ENCODE measurements around the gene TMEM151A. TPM values are rescaled to one million over a fixed set of nuclear protein-coding genes. Genes with fewer than 3 reads are reported as not detected.

Gene TMEM151A
- total and polyA plus RNA-seq, 2 experiments from 2014 or later: 1.0 to 4.4 TPM

DNA sequence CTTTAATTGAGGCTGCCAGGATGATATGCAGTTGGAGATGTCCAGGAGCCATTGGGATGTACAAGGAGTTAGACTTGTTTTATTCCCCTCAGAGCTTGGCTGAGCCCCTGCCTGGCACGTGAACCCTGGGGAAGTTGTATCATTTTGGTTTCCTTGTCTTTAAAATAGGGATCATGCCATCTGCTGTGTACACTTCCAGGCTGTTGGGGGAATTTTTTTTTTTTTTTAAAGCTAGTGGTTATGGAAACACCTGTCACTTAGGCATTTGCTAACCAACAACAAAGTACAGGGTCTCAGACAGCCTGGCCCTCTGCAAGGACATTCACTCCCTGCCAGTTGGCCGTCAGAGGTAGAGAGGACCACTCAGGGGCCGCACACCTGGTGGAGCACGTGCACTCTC lies 31.7 kb upstream of the TMEM151A start:
- peak overlapping the region; percentile 91; the same call in 1 of the 3 replicates for H3K4me3 Mint-ChIP-seq
- no peak overlapping the region for H3K27ac Mint-ChIP-seq

GRCh38 chr11:66261578-66261977 lies 30.1 kb upstream of the TMEM151A start:
- H3K4me2 ChIP-seq: no peak overlapping the region
- Mint-ChIP-seq H3K27me3 (ENCODE audit: insufficient read depth, low read depth, poor library complexity) (peaks cover 16% of the 10 kb centered on the region), H3K36me3 (ENCODE audit: low read depth) (peaks cover 39% of the 10 kb centered on the region), H3K27ac (no peak overlapping the region), H3K4me1 (peaks cover 13% of the 10 kb centered on the region), H3K4me3 (no peak overlapping the region), H3K9me3 (no peaks in the 10 kb centered on the region)
- H3K4me3 ChIP-seq: no peak overlapping the region
- 0 out of 2 replicates have a peak, but pooled peaks cover 9% of the 10 kb centered on the region for H3K36me3 ChIP-seq (ENCODE audit: insufficient read depth)
- ATAC-seq (no peak), DNase-seq (ENCODE audit: low spot score) (no peak)
- H3K27me3 ChIP-seq (ENCODE audit: insufficient read depth): no peaks in the 10 kb centered on the region
- H2AFZ ChIP-seq: no peak overlapping the region
- peaks cover 12% of the 10 kb centered on the region for H3K4me1 ChIP-seq (ENCODE audit: insufficient read depth)
- no peak overlapping the region for H3K27ac ChIP-seq (ENCODE audit: low read depth)
- H3K79me2 ChIP-seq (replicated peaks; ENCODE audit: insufficient read depth): peaks cover 11% of the 10 kb centered on the region; the same call in 1 of the 2 replicates
- peaks cover 18% of the 10 kb centered on the region for H3F3A ChIP-seq (replicated peaks; ENCODE audit: low read depth)
- no peaks in the 10 kb centered on the region for H3K9me2 ChIP-seq (ENCODE audit: insufficient read depth)
- H4K20me1 ChIP-seq (replicated peaks; ENCODE audit: insufficient read depth): peaks cover 8% of the 10 kb centered on the region; the same call in 1 of the 2 replicates
- no peak for TF ChIP-seq STAT1 (IDR thresholded peaks at IDR 0.05; ENCODE audit: unreplicated experiment)
- TF ChIP-seq ZNF114 (CRISPR knock-in tag; IDR thresholded peaks at IDR 0.05): no peak
- TF ChIP-seq EZH2phosphoT487 (IDR thresholded peaks at IDR 0.05; ENCODE audit: unreplicated experiment): no peak
- TF ChIP-seq, protein P1, sequence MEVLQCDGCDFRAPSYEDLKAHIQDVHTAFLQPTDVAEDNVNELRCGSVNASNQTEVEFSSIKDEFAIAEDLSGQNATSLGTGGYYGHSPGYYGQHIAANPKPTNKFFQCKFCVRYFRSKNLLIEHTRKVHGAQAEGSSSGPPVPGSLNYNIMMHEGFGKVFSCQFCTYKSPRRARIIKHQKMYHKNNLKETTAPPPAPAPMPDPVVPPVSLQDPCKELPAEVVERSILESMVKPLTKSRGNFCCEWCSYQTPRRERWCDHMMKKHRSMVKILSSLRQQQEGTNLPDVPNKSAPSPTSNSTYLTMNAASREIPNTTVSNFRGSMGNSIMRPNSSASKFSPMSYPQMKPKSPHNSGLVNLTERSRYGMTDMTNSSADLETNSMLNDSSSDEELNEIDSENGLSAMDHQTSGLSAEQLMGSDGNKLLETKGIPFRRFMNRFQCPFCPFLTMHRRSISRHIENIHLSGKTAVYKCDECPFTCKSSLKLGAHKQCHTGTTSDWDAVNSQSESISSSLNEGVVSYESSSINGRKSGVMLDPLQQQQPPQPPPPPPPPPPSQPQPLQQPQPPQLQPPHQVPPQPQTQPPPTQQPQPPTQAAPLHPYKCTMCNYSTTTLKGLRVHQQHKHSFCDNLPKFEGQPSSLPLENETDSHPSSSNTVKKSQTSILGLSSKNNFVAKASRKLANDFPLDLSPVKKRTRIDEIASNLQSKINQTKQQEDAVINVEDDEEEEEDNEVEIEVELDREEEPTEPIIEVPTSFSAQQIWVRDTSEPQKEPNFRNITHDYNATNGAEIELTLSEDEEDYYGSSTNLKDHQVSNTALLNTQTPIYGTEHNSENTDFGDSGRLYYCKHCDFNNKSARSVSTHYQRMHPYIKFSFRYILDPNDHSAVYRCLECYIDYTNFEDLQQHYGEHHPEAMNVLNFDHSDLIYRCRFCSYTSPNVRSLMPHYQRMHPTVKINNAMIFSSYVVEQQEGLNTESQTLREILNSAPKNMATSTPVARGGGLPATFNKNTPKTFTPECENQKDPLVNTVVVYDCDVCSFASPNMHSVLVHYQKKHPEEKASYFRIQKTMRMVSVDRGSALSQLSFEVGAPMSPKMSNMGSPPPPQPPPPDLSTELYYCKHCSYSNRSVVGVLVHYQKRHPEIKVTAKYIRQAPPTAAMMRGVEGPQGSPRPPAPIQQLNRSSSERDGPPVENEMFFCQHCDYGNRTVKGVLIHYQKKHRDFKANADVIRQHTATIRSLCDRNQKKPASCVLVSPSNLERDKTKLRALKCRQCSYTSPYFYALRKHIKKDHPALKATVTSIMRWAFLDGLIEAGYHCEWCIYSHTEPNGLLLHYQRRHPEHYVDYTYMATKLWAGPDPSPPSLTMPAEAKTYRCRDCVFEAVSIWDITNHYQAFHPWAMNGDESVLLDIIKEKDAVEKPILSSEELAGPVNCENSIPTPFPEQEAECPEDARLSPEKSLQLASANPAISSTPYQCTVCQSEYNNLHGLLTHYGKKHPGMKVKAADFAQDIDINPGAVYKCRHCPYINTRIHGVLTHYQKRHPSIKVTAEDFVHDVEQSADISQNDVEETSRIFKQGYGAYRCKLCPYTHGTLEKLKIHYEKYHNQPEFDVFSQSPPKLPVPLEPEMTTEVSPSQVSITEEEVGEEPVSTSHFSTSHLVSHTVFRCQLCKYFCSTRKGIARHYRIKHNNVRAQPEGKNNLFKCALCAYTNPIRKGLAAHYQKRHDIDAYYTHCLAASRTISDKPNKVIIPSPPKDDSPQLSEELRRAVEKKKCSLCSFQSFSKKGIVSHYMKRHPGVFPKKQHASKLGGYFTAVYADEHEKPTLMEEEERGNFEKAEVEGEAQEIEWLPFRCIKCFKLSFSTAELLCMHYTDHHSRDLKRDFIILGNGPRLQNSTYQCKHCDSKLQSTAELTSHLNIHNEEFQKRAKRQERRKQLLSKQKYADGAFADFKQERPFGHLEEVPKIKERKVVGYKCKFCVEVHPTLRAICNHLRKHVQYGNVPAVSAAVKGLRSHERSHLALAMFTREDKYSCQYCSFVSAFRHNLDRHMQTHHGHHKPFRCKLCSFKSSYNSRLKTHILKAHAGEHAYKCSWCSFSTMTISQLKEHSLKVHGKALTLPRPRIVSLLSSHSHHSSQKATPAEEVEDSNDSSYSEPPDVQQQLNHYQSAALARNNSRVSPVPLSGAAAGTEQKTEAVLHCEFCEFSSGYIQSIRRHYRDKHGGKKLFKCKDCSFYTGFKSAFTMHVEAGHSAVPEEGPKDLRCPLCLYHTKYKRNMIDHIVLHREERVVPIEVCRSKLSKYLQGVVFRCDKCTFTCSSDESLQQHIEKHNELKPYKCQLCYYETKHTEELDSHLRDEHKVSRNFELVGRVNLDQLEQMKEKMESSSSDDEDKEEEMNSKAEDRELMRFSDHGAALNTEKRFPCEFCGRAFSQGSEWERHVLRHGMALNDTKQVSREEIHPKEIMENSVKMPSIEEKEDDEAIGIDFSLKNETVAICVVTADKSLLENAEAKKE (CRISPR knock-in tag; IDR thresholded peaks at IDR 0.05): no peak
- no peak for TF ChIP-seq NANOG (IDR thresholded peaks at IDR 0.05; ENCODE audit: borderline replicate concordance)
- no peak for TF ChIP-seq CREB1 (CRISPR knock-in tag; IDR thresholded peaks at IDR 0.05; ENCODE audit: low read depth)
- no peak for TF ChIP-seq ZNF331 (CRISPR knock-in tag; IDR thresholded peaks at IDR 0.05; ENCODE audit: low read depth)

More for the DNA sequence above, 31.7 kb upstream of the TMEM151A start:
- peaks cover 19% of the 10 kb centered on the region for H3K4me1 ChIP-seq (ENCODE audit: insufficient read depth)
- H3K4me3 ChIP-seq: no peak overlapping the region
- TF ChIP-seq, protein P2, sequence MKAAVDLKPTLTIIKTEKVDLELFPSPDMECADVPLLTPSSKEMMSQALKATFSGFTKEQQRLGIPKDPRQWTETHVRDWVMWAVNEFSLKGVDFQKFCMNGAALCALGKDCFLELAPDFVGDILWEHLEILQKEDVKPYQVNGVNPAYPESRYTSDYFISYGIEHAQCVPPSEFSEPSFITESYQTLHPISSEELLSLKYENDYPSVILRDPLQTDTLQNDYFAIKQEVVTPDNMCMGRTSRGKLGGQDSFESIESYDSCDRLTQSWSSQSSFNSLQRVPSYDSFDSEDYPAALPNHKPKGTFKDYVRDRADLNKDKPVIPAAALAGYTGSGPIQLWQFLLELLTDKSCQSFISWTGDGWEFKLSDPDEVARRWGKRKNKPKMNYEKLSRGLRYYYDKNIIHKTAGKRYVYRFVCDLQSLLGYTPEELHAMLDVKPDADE (IDR thresholded peaks at IDR 0.05): no peak
- TF ChIP-seq CTCF (conservative IDR thresholded peaks at IDR 0.05; ENCODE audit: low read depth in 2 of 2) (no peak), ZNF331 (CRISPR knock-in tag; IDR thresholded peaks at IDR 0.05; ENCODE audit: low read depth) (no peak)
- H3K4me2 ChIP-seq: no peak overlapping the region
- H3K36me3 ChIP-seq (ENCODE audit: insufficient read depth): 0 out of 2 replicates have a peak, but pooled peaks cover 9% of the 10 kb centered on the region
- H3K9me2 ChIP-seq (ENCODE audit: insufficient read depth): no peaks in the 10 kb centered on the region
- no peak overlapping the region for H3K27ac ChIP-seq (ENCODE audit: low read depth)
- no peaks in the 10 kb centered on the region; the same call in 2 of the 3 replicates for H3K9me3 Mint-ChIP-seq
- no peaks in the 10 kb centered on the region for H3K27me3 ChIP-seq (ENCODE audit: insufficient read depth)
- H3K27me3 Mint-ChIP-seq (ENCODE audit: insufficient read depth, low read depth, poor library complexity): peaks cover 20% of the 10 kb centered on the region
- H2AFZ ChIP-seq: no peak overlapping the region
- no peak for DNase-seq (ENCODE audit: low spot score)
- peaks cover 39% of the 10 kb centered on the region for H3K36me3 Mint-ChIP-seq (ENCODE audit: low read depth)
- peaks cover 16% of the 10 kb centered on the region for H3K4me1 Mint-ChIP-seq
- peaks cover 8% of the 10 kb centered on the region; the same call in 1 of the 2 replicates for H4K20me1 ChIP-seq (replicated peaks; ENCODE audit: insufficient read depth)
- peaks cover 11% of the 10 kb centered on the region; the same call in 1 of the 2 replicates for H3K79me2 ChIP-seq (replicated peaks; ENCODE audit: insufficient read depth)
- ATAC-seq: no peak
- peaks cover 24% of the 10 kb centered on the region for H3F3A ChIP-seq (replicated peaks; ENCODE audit: low read depth)
